Amniotic epithelial cell (primary cell): Measurements from ENCODE around the gene MTHFD2L.
A peak's percentile ranks its signal among the peaks of the same experiment; 100 is the strongest.
"Not testable (repeated sequence)": the region's sequence is repeated elsewhere in the genome, so short reads cannot be mapped to it uniquely, and the experiment has no call there.

Experiments
- DNase-seq: peaks from one replicate; pipeline ENCODE4 v3.0.0-alpha.2; 2010; ENCODE audit warnings: low read depth

Gene MTHFD2L

GRCh38 chr4:74189331-74190043 is 31.6 kb downstream of the MTHFD2L start:
- peak; percentile 70 for DNase-seq

- no peak for DNase-seq
Measured at GRCh38 chr4:74190332-74190731, 32.4 kb downstream of the MTHFD2L start.

- DNase-seq, result no peak
Measured at GRCh38 chr4:74190919-74191397, 33.0 kb downstream of the MTHFD2L start.

- DNase-seq, result no peak
Measured at GRCh38 chr4:74197080-74197479, 39.2 kb downstream of the MTHFD2L start.

- DNase-seq, result peak; percentile 86
Measured at GRCh38 chr4:74202062-74202586, 44.2 kb downstream of the MTHFD2L start.

- DNase-seq, result peak; percentile 85
Measured at GRCh38 chr4:74203467-74203866, 45.5 kb downstream of the MTHFD2L start.

- peak; percentile 57 for DNase-seq
Measured at GRCh38 chr4:74205046-74205445, 47.1 kb downstream of the MTHFD2L start.

- no peak for DNase-seq
Measured at GRCh38 chr4:74205559-74205958, 47.6 kb downstream of the MTHFD2L start.

GRCh38 chr4:74206088-74206825 is 48.3 kb downstream of the MTHFD2L start:
- peak; percentile 78 for DNase-seq

GRCh38 chr4:74214457-74215159 is 56.7 kb downstream of the MTHFD2L start:
- DNase-seq, result not testable (repeated sequence)

GRCh38 chr4:74215236-74215635 is 57.3 kb downstream of the MTHFD2L start:
- not testable (repeated sequence) for DNase-seq

- peak; percentile 35 for DNase-seq
Measured at GRCh38 chr4:74217365-74217764, 59.4 kb downstream of the MTHFD2L start.

GRCh38 chr4:74218201-74218600 is 60.3 kb downstream of the MTHFD2L start:
- DNase-seq, result peak; percentile 50

GRCh38 chr4:74219240-74219639 is 61.3 kb downstream of the MTHFD2L start:
- DNase-seq, result peak; percentile 21

GRCh38 chr4:74223098-74223497 is 65.2 kb downstream of the MTHFD2L start:
- no peak for DNase-seq

- DNase-seq, result peak; percentile 52
Measured at GRCh38 chr4:74223801-74224200, 65.9 kb downstream of the MTHFD2L start.

- peak; percentile 73 for DNase-seq
Measured at GRCh38 chr4:74228691-74229640, 71.0 kb downstream of the MTHFD2L start.

GRCh38 chr4:74230902-74231499 is 73.1 kb downstream of the MTHFD2L start:
- peak; percentile 52 for DNase-seq

GRCh38 chr4:74235135-74235534 is 77.2 kb downstream of the MTHFD2L start:
- no peak for DNase-seq

- DNase-seq, result no peak
Measured at GRCh38 chr4:74237425-74237966, 79.6 kb downstream of the MTHFD2L start.

- DNase-seq, result no peak
Measured at GRCh38 chr4:74244049-74244448, 86.1 kb downstream of the MTHFD2L start.
